ENCODE measurements around the gene CXCL14. TPM values are rescaled to one million over a fixed set of nuclear protein-coding genes. Genes with fewer than 3 reads are reported as not detected.

CXCL14 gene
- total RNA-seq, 1 experiment from 2014 or later: not detected

- H3K9ac ChIP-seq (ENCODE audit: low read length): no peak overlapping the region
- no peaks in the 10 kb centered on the region for H3K79me2 ChIP-seq (ENCODE audit: insufficient read depth, low read length)
- ATAC-seq (no peak), DNase-seq (ENCODE audit: low read depth, low spot score) (no peak)
- no peak overlapping the region for H3K4me3 ChIP-seq (replicated peaks in 1 of 2; ENCODE audit: low read depth in 1 of 2, low read length in 2 of 2)
- no peaks in the 10 kb centered on the region for H3K9me3 ChIP-seq (ENCODE audit: control insufficient read depth in 1 of 2, insufficient read depth in 1 of 2, low read depth in 1 of 2, low read length in 2 of 2)
- no peak overlapping the region for H2AFZ ChIP-seq (ENCODE audit: low read depth, low read length, poor library complexity, severe bottlenecking)
- RAD21 ChIA-PET (ENCODE audit: low non-redundant PET in 1 of 2, low total read pairs in 2 of 2, uncharacterized antibody in 2 of 2, unreplicated experiment in 2 of 2): no interaction called here
- H3K9me2 ChIP-seq (ENCODE audit: insufficient read depth): no peaks in the 10 kb centered on the region
- peaks cover 8% of the 10 kb centered on the region in 2 experiments for H3K4me1 ChIP-seq (ENCODE audit: control insufficient read depth in 1 of 2, insufficient read depth in 2 of 2, low read length in 2 of 2)
- no peak for TF ChIP-seq TCF7L2 (IDR thresholded peaks at IDR 0.05; ENCODE audit: borderline replicate concordance, extremely low read depth, insufficient read depth, insufficient read length)
- no peak for TF ChIP-seq RAD21 (IDR thresholded peaks at IDR 0.05; ENCODE audit: low read depth)
- TF ChIP-seq EZH2 (IDR thresholded peaks at IDR 0.05): no peak
- no peak for TF ChIP-seq ZFX (IDR thresholded peaks at IDR 0.05)
- H3K27ac ChIP-seq (ENCODE audit: low read depth, low read length): no peak overlapping the region
- H4K20me1 ChIP-seq (ENCODE audit: insufficient read depth): no peaks in the 10 kb centered on the region
- H3K4me2 ChIP-seq (ENCODE audit: low read length): no peak overlapping the region
- no peaks in the 10 kb centered on the region for H3K36me3 ChIP-seq (ENCODE audit: control insufficient read depth in 1 of 2, insufficient read depth in 2 of 2, low read length in 2 of 2)
- POLR2A ChIA-PET: no interaction called here
- CTCF ChIA-PET: interaction anchor here (9.1 to 11.5 kb wide), 2 partner anchors 10 to 94 kb away, joined by 191 to 476 read pairs; no protein-coding TSS in a partner anchor
- BruUV-seq (replicated peaks): no TSS peak
- intact Hi-C loops (cut with micrococcal nuclease): no loop called here
- no peaks in the 10 kb centered on the region for H3K27me3 ChIP-seq (ENCODE audit: insufficient read depth, low read length)
Measured at GRCh38 chr5:135555530-135555929, 23.3 kb downstream of the CXCL14 start.

- H2AFZ ChIP-seq (ENCODE audit: low read depth, low read length, poor library complexity, severe bottlenecking): peak overlapping the region; percentile 97
- H3K27me3 ChIP-seq (ENCODE audit: insufficient read depth, low read length): peaks cover 5% of the 10 kb centered on the region; the same call in 1 of the 2 replicates
- TF ChIP-seq MAX (IDR thresholded peaks at IDR 0.05) (peak; percentile 56; the same call in 1 of the 2 replicates), CBX3 (IDR thresholded peaks at IDR 0.05; ENCODE audit: low read depth) (no peak), YY1 (IDR thresholded peaks at IDR 0.05; ENCODE audit: extremely low read depth, insufficient replicate concordance, low read depth, low read length) (peak; percentile 66), RAD21 (IDR thresholded peaks at IDR 0.05; ENCODE audit: low read depth) (peak; percentile 82), CTCF (IDR thresholded peaks at IDR 0.05 in 2 of 3, conservative IDR thresholded peaks at IDR 0.05 in 1 of 3; ENCODE audit: borderline replicate concordance in 1 of 3, insufficient read depth in 1 of 3, low read depth in 2 of 3, low read length in 2 of 3) (peak; percentile 65 to 79 (median 68)), POLR2AphosphoS5 (IDR thresholded peaks at IDR 0.05; ENCODE audit: low read depth, low read length) (peak; percentile 31; the same call in 1 of the 2 replicates)
- no peaks in the 10 kb centered on the region for H3K9me2 ChIP-seq (ENCODE audit: insufficient read depth)
- H3K9me3 ChIP-seq (ENCODE audit: control insufficient read depth in 1 of 2, insufficient read depth in 1 of 2, low read depth in 1 of 2, low read length in 2 of 2): no peaks in the 10 kb centered on the region
- no peak overlapping the region; the same call in 1 of the 2 replicates for H3K27ac ChIP-seq (ENCODE audit: low read depth, low read length)
- ATAC-seq: peak; percentile 83
- ChIA-PET POLR2A (interaction anchor here (0.5 to 1.4 kb wide), 7 partner anchors 12 to 757 kb away, joined by 3 to 12 read pairs (median 5); no protein-coding TSS in a partner anchor), CTCF (interaction anchor here (0.8 to 11.5 kb wide), 11 partner anchors 11 to 334 kb away, joined by 3 to 476 read pairs (median 4); no protein-coding TSS in a partner anchor), RAD21 (ENCODE audit: low non-redundant PET in 1 of 2, low total read pairs in 2 of 2, uncharacterized antibody in 2 of 2, unreplicated experiment in 2 of 2) (interaction anchor here (0.7 to 2.1 kb wide), 6 partner anchors 12 to 276 kb away, joined by 4 to 12 read pairs (median 6); no protein-coding TSS in a partner anchor)
- H3K4me1 ChIP-seq (ENCODE audit: control insufficient read depth in 1 of 2, insufficient read depth in 2 of 2, low read length in 2 of 2): peaks cover 8% of the 10 kb centered on the region in 2 experiments
- peak overlapping the region in 1 of 2 experiments; percentile 11; a peak in 1 of 4 replicates for H3K4me3 ChIP-seq (replicated peaks in 1 of 2; ENCODE audit: low read depth in 1 of 2, low read length in 2 of 2)
- intact Hi-C loops (cut with micrococcal nuclease): loop anchor here (2.0 kb wide), 2 partner anchors 17 to 175 kb away; no protein-coding TSS in a partner anchor
- no peaks in the 10 kb centered on the region for H4K20me1 ChIP-seq (ENCODE audit: insufficient read depth)
- peak overlapping the region; percentile 14; the same call in 1 of the 2 replicates for H3K9ac ChIP-seq (ENCODE audit: low read length)
- no TSS peak for BruUV-seq (replicated peaks)
- peak; percentile 43 for DNase-seq (ENCODE audit: low read depth, low spot score)
- H3K79me2 ChIP-seq (ENCODE audit: insufficient read depth, low read length): no peaks in the 10 kb centered on the region
- H3K4me2 ChIP-seq (ENCODE audit: low read length): peak overlapping the region; percentile 70
- H3K36me3 ChIP-seq (ENCODE audit: control insufficient read depth in 1 of 2, insufficient read depth in 2 of 2, low read length in 2 of 2): no peaks in the 10 kb centered on the region
Measured at GRCh38 chr5:135553688-135554462, 24.9 kb downstream of the CXCL14 start.
